ENCODE results near the gene PPP3CA.

DNA sequence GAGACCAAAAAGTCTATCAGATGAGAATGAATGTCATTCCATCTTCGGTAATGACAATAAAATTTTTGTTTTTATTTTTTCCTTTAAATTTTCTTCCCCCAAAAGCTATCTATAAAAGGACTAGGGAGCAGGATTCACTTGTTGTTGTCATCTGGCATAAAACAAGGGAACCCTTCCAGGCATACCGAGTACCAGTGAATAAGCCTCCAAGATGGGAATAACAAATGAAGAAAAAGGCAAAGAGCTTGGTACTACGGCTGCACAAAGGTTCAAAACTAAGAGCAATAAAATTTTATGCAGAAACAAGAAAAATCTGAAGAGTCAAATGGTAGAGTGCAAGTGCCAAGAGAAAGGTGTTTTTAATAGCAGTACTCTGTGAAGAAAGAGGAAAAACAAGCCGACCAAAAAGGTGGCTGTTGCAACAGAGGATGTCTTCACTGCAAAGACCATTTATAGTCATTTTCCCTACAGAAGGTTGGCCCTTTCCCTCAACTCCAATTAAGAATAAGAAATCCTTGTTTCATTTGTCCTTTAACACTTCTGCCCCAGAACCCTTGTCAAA is 25.8 kb downstream of the PPP3CA start:
- TF ChIP-seq, protein P1, sequence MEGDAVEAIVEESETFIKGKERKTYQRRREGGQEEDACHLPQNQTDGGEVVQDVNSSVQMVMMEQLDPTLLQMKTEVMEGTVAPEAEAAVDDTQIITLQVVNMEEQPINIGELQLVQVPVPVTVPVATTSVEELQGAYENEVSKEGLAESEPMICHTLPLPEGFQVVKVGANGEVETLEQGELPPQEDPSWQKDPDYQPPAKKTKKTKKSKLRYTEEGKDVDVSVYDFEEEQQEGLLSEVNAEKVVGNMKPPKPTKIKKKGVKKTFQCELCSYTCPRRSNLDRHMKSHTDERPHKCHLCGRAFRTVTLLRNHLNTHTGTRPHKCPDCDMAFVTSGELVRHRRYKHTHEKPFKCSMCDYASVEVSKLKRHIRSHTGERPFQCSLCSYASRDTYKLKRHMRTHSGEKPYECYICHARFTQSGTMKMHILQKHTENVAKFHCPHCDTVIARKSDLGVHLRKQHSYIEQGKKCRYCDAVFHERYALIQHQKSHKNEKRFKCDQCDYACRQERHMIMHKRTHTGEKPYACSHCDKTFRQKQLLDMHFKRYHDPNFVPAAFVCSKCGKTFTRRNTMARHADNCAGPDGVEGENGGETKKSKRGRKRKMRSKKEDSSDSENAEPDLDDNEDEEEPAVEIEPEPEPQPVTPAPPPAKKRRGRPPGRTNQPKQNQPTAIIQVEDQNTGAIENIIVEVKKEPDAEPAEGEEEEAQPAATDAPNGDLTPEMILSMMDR (conservative IDR thresholded peaks at IDR 0.05; ENCODE audit: low read depth, low read length), result no peak
- TF ChIP-seq EZH2phosphoT487 (IDR thresholded peaks at IDR 0.05; ENCODE audit: borderline replicate concordance, low read length) (no peak), EZH2 (IDR thresholded peaks at IDR 0.05; ENCODE audit: low read length, unreplicated experiment) (no peak)
